ENCODE results near the gene MDC1.

The MDC1 gene

GRCh38 chr6:30748851-30749540 lies 31.9 kb upstream of the MDC1 start:
- no peak for DNase-seq (ENCODE audit: low read depth in 1 of 2, low spot score in 1 of 2)

GRCh38 chr6:30747902-30748769 lies 31.1 kb upstream of the MDC1 start:
- no peak for DNase-seq (ENCODE audit: low read depth in 1 of 2, low spot score in 1 of 2)

DNA sequence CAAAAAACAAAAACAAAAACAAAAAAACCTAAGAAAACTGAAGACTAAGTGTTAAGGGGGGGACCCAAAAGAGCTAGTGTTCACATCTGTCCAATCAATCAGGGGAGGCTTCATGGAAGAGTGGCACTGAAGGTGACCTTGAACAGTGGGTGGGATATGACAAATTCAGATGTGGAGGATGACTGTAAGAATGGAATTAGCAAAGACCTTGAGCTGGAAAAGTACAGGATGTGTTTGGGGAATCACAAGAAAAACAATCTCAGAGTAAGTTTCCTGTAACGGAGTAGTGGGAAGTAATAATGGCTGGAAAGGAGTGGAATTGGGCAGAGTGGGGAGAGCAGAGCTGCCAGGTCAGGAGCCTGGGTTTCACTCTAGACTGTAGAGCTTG lies 30.2 kb upstream of the MDC1 start:
- no peak for DNase-seq (ENCODE audit: low read depth in 1 of 2, low spot score in 1 of 2)

GRCh38 chr6:30744054-30744805 lies 27.1 kb upstream of the MDC1 start, which contains the start of gene IER3:
Gene IER3 (minus strand): TSS chr6:30744547. CDS start chr6:30744518, 29 bp downstream.
- DNase-seq (ENCODE audit: low read depth in 1 of 2, low spot score in 1 of 2), result peak; percentile 63 to 87

DNA sequence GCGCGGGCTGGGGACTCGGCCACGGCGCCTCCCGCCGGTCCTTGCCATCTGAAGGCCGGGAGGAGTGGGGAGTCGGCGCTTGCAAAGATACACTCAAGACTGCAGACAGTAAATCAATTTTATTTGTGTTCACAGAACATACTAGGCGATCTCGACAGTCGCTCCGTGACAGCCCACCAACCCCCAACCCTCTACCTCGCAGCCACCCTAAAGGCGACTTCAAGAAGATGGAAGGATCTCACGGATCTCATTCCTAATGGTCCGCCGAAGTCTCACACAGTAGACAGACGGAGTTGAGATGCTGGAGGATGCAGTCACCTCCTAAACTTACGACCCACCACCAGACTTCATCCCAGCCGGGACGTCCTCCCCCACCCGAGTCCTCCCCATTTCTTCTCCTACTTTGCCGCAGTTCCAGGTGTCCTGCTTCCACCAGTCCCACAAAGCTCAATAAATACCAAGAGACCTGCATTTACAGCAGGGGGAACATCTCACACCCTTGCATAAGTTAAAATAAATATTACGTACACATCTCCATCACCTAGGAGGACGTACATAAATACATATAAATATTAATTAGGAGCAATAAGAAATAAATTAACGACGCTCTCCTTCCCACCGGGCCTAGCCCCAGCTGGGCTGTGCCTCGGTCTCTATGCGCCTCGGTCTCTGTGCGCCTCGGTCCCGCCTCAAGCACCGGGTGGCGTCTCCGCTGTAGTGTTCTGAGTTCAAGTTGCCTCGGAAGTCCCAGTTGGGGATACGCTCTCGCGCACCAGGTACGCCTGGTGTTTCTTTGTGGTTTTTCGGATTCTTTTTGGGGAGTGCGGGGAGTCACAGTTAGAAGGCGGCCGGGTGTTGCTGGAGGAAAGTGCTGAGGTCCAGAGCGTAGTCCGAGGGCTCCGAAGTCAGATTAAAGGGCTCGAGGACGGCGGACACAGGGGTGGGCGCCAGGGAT lies 26.3 kb upstream of the MDC1 start:
- DNase-seq (ENCODE audit: low read depth in 1 of 2, low spot score in 1 of 2), result no peak

DNA sequence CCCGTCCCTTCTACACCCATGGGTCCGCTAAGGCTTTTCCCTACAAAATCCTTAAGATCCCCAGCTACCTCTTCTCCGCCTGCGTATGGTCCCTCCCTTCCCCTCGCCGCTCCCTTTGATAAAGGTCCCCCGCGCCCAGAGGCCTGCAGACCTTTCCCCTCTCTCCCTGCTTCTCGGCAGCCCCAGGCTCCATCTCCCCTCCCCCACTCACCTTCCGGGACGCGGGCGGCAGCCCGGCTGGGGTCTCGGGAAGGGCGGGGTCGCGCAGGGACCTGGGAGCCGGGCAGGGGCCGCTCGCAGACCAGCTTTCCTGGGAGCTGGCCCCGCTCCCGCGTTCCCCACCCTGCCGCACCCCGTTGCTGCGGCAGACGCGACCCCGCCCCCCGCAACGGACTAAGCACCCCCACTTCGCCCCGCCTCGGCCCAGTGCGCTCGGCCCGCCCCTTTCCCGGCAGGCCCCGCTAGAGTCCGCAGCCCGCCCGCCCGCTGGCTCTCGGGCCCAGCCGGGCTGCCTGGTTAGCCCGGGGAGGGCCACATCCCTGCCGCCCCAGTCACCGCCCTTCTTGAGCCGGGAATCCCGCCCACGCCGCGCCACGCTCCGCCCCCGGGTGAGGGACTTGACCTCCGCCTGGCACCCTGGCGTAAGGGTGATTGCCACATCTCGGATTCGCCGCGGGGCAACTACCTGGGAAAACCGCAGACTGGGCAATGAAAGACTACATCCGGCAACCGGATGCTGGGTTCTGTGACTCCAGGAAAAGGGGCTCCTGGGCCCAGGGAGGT lies 25.4 kb upstream of the MDC1 start, which contains the start of gene FLOT1:
Gene FLOT1 (minus strand): TSS at position 372 of the 783 bp plus-strand sequence. CDS start 498 bp downstream, outside the sequence.
- DNase-seq (ENCODE audit: low read depth in 1 of 2, low spot score in 1 of 2), result peak; percentile 88 to 91

DNA sequence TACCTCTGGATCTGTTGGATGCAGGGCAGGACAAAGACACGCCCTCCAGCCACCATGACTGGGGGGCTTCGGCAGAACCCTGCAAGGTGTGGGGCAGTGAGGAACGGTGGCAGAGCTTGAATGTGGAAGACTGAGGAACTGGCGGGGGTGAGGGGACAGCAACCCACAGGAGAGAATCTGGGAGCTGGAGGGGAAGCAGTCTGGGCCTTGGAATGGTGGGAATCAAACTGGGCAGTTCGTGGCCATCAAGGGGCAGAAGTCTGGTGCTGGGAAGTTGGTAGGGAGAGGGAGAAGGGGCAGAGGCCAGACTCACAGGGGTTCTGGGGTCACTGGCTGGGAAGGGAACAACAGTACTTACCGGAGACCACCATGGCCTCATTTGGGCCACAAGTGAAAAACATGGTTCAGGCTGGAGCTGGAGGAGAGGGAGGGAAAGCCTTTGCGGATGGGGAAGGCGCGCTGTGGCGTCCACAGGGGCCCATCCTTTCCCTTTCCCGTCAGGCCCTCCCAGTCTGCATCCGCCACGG lies 24.8 kb upstream of the MDC1 start:
- DNase-seq (ENCODE audit: low read depth in 1 of 2, low spot score in 1 of 2), result peak in 1 of 2 donors; percentile 42

DNA sequence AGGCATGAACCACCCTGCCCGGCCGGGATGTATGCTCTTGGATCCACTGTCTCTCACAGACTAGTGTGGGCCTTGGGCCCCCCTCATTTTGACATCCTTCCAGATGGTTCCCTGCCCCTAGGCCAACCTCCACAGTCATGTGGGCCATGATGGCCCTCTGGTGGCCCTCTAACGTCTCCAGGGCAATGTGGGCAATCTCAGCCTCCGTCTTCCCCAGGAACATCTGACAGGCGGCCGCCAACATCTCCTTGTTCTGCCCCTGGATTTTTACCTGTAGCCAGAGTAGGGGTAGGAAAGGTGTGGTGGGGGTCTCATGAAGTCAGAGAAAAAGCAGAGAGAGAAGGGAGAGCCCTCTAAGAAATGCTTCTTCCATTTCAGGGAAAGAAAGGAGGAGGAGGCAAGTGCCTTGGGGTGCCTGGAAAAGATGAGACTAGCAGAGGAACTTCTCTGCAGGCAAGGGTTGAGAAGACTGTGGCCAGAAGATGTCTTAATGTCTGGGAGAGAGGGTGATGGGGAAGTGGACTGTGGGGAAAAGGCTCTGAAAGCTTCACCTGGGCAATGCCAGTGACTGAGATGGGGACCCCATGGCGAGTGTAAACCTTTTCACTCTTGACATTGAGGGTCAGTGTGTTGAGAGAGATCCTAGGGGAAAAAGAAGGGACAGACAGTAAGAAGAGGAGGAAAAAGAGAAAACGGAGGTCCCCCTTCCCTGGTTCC lies 24.1 kb upstream of the MDC1 start:
- peak in 1 of 2 donors; percentile 38 for DNase-seq (ENCODE audit: low read depth in 1 of 2, low spot score in 1 of 2)

DNA sequence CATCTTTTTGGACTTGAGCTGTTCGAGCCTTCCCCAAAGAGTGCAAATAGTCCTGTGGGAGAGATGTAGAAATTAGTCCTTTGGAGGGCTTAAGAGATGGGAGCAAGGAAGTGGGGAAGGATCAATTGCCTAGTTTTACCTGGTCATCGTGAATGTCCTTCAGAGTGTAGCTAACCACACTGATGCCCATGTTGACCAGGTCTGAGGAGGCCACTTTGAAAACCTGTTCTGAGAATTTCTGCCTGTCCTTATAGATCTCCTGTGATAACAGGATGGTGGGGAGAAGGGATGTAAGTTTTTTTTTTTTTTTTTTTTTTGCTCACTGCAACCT lies 23.4 kb upstream of the MDC1 start:
- DNase-seq (ENCODE audit: low read depth in 1 of 2, low spot score in 1 of 2), result no peak

- DNase-seq (ENCODE audit: low read depth in 1 of 2, low spot score in 1 of 2), result no peak
Measured at GRCh38 chr6:30738532-30738931, 21.5 kb upstream of the MDC1 start.

DNA sequence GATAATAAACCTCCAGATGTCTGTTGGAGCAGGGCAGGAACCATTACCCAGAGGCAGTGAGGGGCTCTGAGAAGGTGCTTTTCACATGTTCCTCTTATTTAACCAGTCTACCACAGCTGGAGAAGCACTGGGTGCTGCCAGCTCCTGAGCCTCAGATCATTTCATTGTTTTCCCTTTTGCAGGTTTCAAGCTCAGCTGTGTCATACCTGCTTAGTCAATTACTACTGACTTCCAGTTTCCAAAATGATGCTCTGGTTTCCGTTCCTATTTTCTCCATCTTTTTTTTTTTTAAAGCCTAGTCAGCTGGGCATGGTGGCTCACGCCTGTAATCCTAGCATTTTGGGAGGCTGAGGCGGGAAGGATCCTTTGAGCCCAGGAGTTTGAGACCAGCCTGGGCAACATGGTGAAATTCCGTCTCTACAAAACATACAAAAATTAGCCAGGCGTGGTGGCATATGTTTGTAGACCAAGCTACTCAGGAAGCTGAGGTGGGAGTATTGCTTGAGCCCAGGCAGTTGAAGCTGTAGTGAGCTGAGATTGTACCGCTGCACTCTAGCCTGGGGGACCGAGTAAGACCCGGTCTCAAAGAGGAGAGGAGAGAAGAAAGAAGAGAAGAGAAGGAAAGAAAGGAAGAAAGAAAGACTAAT lies 18.7 kb upstream of the MDC1 start:
- DNase-seq (ENCODE audit: low read depth in 1 of 2, low spot score in 1 of 2), result no peak

GRCh38 chr6:30732237-30732943 lies 15.3 kb upstream of the MDC1 start:
- DNase-seq (ENCODE audit: low read depth in 1 of 2, low spot score in 1 of 2), result no peak

DNA sequence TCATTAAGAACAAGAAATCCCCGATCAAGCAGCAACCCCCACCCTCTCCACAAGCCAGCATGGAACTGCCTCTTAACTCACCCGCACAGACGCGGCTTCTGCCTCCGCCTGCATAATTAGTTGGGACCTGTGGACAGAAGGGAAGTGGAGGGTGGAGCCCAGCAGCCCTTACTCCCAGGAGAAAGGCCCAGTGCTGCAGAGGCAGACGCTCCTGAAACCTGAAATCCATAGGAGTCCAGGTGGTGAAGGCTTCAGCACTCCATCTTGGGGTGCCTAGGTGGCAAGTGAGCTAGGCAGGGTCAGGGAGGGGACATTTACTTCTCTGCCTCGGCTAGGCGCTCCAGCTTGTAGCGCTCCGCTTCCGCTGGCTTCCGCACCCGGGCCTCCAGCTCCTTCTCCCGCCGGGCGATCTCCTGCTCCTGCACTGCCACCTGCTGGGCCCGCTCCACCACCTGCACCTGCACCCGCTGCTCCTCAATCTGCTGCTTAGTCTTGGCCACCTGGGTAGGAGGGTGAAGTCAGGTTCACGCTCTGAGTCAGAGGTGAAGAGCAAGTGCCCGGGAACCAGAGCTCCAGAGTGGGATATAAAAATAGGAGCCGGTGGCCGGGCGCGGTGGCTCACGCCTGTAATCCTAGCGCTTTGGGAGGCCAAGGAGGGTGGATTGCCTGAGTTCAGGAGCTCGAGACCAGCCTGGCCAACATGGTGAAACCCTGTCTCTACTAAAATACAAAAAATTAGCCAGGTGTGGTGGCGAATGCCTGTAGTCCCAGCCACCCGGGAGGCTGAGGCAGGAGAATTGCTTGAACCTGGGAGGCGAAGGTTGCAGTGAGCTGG lies 13.7 kb upstream of the MDC1 start:
- peak; percentile 74 to 75 for DNase-seq (ENCODE audit: low read depth in 1 of 2, low spot score in 1 of 2)

DNA sequence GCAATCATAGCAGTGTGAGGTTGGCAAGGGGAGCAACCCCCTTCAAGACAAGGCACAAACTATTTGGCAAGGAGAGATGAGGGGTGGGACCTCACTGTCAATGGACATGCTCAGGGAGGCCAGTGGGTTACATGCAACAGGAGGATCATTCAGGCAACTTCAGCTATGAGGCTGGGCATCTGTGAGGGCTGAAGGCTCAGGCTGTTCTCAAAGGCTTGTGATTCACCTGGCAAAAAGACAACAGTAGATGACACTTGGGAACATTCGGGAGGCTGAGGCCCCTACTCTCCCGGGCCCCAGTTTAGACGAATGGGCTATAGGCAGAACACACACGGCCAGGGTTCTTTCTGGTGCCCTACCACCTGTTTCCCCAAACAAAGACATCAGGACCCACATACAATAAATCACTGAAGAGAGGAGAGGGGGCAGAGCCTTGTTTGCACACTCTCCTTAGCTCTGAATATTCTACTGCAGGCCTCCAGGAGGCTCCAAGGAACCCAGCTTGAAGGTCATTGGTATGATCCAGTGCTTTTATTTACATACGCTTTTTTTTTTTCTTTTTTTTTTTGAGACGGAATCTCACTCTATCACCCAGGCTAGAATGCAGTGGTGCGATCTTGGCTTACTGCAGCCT lies 11.0 kb upstream of the MDC1 start:
- no peak for DNase-seq (ENCODE audit: low read depth in 1 of 2, low spot score in 1 of 2)

- DNase-seq (ENCODE audit: low read depth in 1 of 2, low spot score in 1 of 2), result no peak
Measured at GRCh38 chr6:30726506-30727413, 9.7 kb upstream of the MDC1 start.

Data from stimulated activated CD4-positive, alpha-beta T cell treated with anti-CD3 and anti-CD28 coated beads, Interleukin-15, amount 100 ng/mL, for 1 hour (primary cell).